IPS-NIHi7 (cell line): ENCODE data around the gene NLGN3.
"Not testable (repeated sequence)": the region's sequence is repeated elsewhere in the genome, so short reads cannot be mapped to it uniquely, and the experiment has no call there.

Experiments used
- DNase-seq: peaks from one replicate; pipeline ENCODE4 v3.0.0; 2012; ENCODE audit warnings: mixed read lengths; ENCODE audit errors: extremely low spot score

NLGN3 gene

DNA sequence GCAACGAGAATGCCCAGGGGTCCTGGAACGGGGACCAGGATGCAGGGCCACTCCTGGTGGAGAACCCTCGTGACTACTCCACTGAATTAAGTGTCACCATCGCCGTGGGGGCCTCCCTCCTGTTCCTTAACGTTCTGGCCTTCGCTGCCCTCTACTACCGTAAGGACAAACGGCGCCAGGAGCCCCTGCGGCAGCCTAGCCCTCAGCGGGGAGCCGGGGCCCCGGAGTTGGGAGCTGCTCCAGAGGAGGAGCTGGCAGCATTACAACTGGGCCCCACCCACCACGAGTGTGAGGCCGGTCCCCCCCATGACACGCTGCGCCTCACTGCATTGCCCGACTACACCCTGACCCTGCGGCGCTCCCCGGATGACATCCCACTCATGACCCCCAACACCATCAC is 24.9 kb downstream of the NLGN3 start:
- no peak for DNase-seq

DNA sequence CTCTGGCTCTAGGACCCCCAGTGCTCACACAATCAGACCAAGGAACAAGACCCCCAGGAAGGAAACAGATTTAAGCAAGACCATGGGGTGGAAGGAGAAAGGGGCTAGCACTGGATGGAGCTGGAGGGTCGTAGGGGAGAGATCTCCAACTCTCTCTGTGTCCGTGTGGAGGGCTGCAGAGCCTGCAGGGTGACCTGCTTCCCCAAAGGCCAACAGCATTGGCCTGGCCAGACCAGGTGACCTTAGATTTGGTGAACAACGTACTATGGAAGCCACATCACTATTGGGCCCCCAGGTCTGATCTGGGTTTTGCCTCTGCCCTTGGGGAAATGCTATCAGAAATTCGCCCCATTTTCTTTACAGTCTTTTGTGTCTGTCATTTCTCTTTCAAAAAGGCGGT is 26.0 kb downstream of the NLGN3 start:
- DNase-seq, result no peak

DNA sequence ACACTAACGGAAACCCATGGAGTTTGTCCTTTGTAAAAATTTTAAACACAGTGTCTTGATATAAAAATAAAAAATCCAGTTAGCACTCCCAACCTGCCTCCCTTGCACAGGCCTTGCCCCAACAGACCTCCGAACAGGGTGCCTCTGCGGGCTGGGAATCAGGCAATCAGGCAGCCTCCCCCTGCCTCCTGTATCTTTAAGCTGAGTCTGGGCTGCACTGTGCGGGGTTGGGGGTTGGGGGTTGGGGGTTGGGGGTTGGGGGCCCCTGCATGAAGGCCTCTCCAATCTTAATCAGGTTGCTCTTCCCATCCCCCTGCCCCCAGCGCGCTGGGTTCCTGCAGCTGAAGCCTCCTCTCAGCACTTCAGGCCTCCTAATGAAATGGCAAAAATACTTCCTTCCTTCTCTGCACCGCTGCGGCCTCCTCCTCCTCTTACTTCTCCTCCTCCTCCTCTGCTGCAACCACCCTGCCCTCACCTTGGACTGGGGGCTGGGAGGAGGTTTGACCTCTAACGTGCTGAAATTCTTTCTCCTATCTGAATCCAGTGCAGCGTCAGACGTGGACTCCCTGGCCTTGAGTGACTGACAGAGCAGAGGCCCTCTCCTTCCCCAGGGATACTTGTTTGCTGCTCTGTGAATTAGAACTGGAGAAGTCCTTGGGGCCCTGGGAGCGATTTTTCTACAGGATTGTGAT is 26.6 kb downstream of the NLGN3 start:
- DNase-seq, result peak; percentile 12

DNA sequence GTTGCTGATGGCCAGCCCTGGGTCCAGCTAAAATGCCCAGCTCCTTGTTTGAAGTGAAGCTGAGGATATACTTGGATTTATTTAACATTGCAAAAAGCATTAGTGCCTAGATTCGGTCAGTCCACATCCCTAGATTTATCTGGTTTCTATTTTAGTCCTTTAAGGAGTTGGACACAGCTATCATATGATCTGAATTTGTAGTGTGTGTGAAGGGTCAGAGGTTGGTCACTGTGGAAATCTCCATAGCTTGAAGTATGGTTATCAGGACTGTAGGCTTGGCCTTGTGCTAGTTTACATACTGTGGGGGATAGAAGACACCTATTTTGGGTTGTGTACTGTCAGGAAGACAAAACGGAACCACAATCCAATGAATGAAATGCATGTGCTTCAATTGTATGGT is 28.8 kb downstream of the NLGN3 start:
- DNase-seq, result no peak

DNA sequence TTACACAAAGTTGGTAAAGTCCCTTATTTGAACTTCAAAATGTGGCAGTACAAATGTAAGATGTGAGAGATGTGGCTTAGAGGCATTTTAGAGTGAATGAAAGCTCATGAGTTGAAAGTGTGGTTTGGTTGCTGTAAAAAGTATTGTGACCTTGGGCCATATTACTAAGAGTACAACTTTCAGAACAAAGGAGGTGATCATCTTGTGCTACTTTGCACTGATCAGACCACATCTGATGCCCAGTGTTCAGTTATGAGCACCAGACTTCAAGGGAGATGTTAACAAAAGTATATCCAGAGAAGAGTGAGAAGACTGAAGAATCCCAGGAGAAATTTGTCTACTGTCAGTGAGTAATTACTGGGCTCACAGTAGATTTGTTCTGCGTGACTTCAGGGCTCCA is 30.2 kb downstream of the NLGN3 start:
- DNase-seq, result no peak

DNA sequence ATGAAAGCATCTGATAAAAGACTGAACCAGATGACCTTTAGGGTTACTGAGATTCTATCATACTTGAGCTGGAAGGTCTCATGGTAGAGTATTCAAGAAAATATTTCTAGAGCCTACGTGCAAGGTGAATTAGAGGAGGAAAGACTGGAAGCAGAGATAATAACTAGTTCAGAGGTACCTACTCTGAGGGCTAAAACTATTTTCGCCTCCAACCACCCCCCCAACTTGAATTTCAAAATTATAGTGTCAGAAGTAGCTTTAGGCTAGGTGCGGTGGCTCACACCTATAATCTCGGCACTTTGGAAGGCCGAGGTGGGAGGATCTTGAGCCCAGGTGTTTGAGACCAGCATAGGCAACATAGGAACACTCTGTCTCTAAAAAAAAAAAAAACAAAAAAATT is 30.9 kb downstream of the NLGN3 start:
- DNase-seq, result no peak

DNA sequence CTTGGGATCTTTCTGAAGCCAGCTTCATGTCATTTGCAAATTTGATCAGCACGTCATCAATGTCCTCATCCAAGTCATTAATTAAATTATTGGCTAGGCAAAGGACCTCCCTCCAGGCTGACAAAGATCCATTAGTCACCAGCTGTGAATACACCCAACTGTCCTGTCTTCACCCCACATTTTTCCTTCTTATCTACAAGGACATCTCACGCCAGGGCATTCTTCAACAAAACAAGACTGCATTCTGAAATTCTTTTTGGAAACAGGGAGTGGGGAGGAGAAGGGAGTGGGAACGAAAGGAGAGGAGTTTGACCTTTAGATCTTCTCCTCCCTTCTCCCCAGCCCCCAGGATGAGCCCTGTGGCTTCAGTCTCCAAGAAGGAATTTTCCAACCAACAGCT is 32.7 kb downstream of the NLGN3 start:
- DNase-seq, result no peak

DNA sequence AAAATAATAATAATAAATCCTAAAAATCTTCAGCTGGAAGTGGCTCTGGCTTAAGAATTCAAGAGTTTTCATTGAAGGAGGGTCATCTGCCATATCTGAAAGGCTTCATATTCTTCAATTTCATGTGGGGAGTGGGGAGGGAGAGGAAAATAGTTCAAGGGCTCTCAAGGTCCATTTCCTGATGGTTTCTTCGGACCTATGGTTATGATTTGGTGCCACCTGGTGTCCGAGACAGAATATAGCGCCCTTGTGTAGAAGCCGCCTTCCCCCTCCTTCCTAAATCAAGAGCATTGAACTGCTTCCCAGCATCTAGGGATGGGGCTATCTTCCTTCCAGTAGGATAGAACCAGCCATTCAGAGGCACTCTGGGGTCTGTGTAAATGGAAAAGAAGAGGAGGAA is 34.3 kb downstream of the NLGN3 start:
- peak; percentile 57 for DNase-seq

DNA sequence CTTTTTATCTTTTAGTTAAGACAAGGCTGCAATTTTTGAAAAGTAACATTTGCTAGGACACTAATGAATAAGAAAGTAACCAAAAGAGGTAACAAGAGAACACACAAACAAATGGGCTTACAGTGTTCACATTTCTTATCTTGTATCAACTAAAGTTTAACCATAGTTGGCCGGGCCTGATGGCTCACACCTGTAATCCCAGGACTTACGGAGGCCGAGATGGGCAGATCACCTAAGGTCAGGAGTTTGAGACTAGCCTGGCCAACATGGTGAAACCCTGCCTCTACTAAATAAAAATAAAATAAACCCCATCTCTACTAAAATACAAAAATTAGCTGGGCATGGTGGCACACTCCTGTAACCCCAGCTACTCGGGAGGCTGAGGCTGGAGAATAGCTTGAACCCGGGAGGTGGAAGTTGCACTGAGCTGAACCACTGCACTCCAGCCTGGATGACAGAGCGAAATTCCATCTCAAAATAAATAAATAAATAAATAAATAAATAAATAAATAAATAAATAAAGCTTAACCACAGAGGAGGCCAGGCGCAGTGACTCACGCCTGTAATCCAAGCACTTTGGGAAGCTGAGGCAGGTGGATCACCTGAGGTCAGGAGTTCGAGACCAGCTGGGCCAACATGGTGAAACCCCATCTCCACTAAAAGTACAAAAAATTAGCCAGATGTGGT is 36.1 kb downstream of the NLGN3 start:
- DNase-seq, result not testable (repeated sequence)

DNA sequence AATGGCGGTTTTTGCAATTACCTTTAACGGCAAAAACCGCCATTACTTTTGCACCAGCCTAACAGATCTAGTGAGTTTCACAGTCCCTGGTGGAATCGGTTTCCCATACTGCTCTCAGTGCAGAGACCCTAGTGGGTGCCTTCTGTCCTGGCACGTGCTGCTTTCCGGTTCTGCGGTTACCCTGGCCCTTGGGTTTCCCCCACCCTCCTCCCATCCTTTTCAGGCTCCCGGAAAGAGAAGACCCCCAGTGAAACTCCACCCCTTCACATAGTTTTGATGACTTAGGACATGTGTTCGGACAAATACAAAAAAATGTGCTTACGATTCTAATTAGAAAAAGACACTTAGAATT is 36.9 kb downstream of the NLGN3 start:
- peak; percentile 21 for DNase-seq

DNA sequence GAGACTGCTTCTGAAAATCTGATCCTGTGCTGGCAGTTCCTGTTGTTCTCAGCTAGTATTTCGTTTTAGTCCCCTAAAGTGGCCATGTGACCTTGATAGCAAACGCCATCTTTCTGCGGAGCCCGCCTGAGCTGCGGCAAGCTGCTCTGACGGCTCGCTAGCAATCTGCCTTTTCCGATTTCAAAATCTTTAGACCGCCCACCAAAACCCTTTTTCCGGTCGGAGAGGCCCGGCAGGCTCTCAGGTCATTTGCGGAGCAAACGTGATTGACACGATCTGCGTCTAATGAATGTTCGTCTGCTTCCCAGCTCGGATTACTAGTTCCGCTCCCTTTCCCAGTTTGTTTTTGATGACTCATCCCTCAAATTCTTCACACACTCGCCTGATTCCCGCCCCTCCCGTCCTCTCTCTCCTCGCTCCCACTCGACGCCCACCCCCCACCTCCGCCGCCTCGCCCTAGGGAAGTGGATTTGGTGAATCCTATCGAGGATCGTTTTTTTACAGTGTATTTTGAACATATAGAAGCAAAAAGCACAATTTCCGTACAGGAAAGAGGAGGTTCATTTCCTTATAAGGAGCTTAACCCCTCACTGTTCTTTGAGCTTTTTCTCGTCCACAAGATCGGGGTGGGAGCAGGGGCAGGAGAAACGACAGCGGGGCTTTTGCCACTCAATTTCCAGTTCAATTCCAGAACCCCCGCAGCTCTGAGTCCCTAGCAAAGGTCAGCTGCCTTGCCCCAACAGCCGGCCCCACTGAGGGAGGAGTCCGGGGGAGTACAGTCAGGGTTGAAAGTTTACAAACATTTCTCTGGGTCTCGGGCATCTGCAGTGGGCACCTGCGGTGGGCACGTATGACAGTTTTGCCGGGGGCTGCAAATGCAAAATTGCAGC is 37.5 kb downstream of the NLGN3 start:
- DNase-seq, result peak; percentile 82

DNA sequence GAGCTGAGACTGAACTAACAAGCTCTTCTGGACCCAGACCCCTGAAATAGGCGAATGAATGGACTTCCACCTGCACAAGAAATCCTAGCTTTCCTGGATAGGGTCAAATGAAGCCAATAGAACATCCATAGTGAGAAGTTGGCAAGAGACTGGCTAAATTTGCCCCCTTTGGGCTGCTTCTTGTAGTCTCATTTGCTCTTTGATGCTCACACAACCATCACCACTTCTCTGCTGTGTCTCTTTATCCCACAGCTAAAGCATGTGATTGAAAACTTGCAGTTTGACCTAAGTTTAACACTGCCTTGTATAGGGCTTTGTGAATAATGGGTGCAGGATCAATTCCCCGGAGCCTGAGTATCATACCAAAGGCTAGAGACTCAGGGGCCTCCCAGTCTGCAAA is 38.2 kb downstream of the NLGN3 start:
- DNase-seq, result no peak

DNA sequence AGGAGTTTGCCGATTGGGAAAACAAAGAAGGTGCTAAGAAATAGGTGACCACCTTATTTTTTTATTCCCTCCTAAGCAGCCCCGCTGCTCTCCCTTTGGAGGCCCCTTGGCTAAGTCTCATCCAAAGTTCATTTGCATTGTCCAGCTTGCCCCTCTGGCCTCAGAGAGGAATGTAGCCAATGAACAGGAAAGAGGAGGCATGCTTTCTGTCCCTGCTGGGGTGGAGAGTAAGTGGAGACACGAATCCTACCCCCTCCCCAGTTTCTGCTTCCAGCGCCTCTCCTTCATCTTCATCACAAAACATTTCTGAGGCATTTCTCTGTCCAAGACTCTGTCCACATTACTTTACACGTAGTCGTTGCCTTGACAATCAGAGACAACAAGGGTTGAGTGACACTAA is 38.7 kb downstream of the NLGN3 start:
- DNase-seq, result no peak

DNA sequence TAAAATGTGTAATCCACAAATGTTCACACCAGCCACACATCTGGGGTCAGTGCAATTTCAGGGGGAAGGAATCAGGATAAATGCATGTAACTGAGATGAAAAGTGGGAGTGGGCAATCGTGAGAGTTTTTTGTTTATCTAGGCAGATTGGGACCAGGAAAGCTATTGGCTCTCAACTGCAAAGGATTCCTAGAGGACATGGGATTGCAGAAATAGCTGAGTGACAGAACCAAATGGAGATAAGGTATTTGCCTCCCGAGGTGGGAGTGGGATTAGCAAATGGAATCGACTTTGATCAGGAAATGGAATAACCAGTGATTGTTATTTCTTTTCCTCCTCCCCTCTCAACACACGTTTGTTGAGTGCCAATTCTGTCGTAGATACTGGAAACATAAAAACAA is 39.5 kb downstream of the NLGN3 start:
- DNase-seq, result no peak

DNA sequence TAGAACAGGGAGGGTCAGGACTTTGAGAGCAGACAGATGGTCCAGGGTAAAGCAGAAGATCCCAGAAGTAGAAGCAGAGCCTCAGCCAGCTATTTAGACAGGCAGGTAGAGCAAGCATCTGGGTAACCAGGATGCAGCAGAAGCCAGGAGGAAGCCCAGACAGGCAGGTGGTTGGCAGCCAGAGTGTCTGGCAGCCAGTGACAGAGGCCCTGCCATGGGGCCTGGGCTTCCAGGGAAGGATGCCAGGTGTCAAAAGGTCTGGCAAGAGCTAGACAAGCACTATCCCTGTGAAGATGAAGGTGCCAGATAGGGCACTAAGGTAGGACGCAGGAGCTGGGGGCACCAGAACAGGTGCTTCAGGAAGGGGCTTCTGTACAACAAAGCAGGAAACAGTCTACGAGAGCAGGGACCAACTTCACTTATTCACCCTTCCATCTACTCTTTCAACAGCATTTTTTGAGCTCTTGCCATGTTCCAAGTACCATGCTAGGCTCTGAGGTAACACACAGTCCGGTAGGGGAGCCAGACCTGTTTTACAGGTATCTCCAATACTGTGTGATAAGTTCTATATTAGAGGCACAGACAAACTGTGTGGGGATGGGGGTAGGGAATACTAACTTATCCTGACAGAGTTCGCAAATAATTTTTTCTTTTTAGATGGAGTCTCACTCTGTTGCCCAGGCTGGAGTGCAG is 40.3 kb downstream of the NLGN3 start:
- no peak for DNase-seq

DNA sequence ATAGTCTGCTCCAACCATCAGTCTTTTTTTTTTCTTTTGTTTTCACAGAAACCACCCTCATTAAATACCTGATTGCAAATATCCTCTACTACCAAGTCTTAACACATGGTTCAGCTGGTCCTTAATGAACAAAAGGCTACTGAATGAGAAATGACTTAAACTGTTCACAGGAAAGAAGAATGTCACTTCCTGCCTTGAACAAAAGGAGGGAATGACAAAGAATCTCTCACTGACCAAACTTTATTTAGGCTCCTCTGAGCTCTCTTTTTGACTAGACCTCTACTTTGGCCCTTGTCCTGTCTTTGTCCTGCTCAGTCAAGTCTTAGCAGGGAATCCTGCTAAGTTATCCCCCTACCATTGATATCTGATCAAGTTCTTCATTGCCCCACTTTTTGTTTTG is 46.6 kb downstream of the NLGN3 start:
- DNase-seq, result no peak

DNA sequence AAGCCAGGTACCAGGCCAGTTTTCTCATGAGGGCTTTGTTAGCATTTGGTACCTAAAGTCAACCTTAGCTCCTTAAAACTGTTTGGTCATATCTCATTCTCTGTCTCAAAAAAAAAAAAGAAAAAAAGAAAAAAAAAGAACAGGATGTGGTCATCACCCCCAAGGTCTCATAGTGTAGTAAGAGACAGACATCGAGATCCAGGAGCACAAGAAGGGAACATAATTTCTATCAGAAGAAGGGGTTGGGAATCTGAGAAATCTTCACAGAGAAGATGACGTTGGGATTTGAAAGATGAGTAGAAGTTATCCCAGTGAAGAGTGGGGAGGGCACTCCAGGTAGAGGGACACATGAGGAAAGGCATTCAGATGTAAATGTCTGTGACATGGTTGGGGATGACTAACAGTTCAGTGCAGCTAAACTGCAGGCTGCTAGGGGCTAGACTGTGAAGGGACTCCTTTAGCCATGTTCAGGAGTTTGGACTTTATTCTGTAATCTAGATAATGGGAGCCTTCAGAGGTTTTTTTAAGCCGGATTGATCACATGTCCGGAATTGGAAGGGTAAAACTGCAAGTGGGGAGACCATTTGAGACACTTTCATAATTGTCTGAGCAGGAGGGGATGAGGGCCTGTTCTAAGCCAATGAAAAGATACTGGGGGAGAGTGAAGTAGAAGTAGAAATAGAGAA is 51.5 kb downstream of the NLGN3 start:
- DNase-seq, result peak; percentile 36

DNA sequence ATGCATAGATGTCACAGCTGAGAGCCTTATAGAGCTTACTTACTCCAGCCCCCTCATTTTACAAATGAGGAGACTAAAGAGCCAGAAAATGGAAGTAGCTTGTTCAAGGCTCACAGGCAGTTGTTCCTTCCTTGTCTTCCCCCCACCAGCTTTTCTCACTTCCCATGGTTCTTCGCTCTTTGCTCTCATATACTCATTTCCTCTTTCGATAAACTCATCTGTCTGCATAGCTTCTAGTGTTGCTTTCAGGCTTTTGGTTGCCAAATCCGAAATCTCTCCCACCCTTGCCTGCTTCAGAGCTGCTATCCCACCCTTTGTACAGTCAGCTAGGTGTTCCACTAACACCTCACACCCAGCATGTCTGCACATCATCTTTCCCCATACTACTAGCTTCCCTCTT is 53.4 kb downstream of the NLGN3 start:
- no peak for DNase-seq

DNA sequence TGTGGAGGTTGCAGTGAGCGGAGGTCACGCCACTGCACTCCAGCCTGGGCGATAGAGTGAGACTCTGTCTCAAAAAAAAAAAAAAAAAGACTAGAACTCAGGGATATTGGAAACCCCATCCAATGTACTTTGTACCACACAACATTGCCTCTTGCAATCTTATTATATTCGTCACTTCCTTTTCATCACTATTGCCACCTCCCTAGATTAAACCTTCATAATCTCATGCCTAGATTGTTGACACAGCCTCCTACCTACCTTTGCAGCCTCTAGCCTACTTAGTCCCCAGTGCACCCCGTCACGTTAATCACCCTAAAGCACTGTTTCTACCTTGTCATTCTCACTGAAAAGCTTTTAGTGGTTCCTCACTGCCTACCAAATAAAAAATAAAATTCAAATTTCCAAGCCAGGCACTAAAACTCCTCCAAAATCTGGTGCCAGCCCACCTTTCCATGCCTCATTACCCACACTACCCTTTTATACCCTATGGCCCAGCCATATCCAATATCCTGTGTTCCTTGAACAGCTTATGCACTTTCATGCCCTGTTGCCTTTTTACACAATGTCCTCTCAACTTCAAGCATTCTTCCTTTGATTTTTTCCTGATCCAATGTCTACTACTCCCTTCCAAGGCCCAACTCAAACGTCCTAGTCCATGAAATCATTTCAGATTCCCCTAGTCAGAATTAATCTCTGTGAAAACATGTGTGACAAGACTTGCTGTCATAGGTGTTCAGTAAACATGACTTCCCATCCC is 54.8 kb downstream of the NLGN3 start:
- DNase-seq, result no peak

DNA sequence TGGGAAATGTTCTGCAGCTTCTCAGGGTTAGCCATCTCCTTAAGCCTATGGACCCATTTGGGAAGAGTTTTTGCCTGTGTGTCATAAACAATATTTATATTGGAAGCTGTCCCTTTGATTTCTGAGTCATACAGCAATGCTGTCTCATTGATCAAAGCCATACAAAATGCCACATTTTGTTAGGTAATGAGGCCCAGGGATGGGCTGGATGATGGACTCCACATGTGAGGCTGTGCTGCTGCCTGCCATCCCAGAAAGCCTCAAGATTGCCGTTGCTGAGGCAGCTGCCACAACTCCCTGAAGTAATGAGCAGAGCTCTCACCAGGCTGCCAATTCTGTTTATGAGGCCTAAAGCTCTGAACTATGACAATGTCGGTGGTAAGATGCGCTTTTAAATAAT is 66.2 kb downstream of the NLGN3 start:
- DNase-seq, result no peak

DNA sequence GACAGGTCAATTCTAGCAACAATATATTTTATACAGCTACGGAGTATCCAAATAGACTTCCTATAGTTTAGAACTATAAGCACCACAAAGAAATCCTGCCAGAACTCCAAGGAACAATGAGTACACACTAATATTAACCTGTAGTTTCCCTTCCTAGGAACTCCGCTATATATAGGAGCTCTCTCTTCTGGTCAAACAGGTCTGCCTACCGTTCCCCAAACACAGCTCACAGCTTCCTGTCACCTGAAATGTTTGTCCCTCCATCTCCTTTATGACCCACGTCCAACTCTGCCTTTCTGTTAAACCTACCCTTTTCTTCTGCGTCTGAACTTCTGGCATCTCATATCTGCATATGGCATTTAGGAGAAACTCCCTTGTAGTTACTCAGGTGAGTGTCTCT is 67.9 kb downstream of the NLGN3 start:
- DNase-seq, result no peak
